ENCODE measurements around the gene BPIFA1. TPM values are rescaled to one million over a fixed set of nuclear protein-coding genes. Genes with fewer than 3 reads are reported as not detected.

The BPIFA1 gene
- total and polyA plus RNA-seq, 2 experiments from 2014 or later = not detected

DNA sequence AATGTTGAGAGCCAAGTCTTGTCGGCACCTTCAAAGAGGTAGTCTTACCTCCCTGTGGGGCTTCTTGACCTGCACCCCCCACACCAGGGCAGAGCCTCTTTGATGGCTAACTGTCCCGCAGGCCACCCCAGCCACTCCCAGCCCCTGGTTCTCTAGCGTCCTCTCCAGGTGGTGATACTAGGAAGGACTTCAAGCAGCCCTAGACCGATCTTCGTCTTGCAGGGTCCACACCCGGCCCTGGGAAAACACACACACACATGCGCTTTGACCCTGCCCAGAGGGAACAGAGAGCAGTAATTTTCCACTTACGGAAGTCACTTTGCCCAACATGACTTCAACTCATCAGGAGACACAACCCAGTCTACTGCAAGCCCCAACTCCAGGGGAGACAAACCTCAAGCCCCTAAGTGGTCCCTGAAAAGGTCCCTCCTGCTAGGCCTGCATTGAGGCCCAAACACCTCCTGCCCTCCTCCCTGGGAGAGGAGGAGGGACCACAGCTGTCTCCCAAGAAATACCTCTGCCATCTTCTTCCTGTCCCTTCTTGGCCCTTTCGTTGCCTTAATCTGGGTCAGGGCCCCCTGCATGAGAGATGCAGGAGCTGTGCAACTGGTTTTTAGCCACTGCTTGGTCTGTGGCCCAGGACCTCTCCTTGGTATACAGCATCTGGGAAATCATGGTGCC lies 44.3 kb downstream of the BPIFA1 start:
- Histone ChIP-seq H3K4me3 (no peak overlapping the region), H3K4me2 (no peak overlapping the region), H3K27ac (ENCODE audit: low read depth) (no peak overlapping the region), H3K36me3 (ENCODE audit: insufficient read depth) (no peaks in the 10 kb centered on the region), H3K4me1 (ENCODE audit: insufficient read depth) (0 out of 2 replicates have a peak, but pooled peaks cover 8% of the 10 kb centered on the region), H4K20me1 (replicated peaks; ENCODE audit: insufficient read depth) (no peaks in the 10 kb centered on the region), H3K79me2 (replicated peaks; ENCODE audit: insufficient read depth) (no peaks in the 10 kb centered on the region), H3F3A (replicated peaks; ENCODE audit: low read depth) (no peaks in the 10 kb centered on the region), H3K27me3 (ENCODE audit: insufficient read depth) (no peaks in the 10 kb centered on the region), H3K9me2 (ENCODE audit: insufficient read depth) (no peaks in the 10 kb centered on the region), H2AFZ (no peak overlapping the region)
- H3K4me1 Mint-ChIP-seq = peaks cover 28% of the 10 kb centered on the region
- DNase-seq (ENCODE audit: low spot score) = no peak
- H3K27me3 Mint-ChIP-seq (ENCODE audit: insufficient read depth, low read depth, poor library complexity) = peaks cover 18% of the 10 kb centered on the region
- no peaks in the 10 kb centered on the region for H3K36me3 Mint-ChIP-seq (ENCODE audit: low read depth)
- no peak for ATAC-seq
- no peak overlapping the region for H3K4me3 Mint-ChIP-seq
- TF ChIP-seq ZNF331 (CRISPR knock-in tag; IDR thresholded peaks at IDR 0.05; ENCODE audit: low read depth) = no peak
- TF ChIP-seq, protein P1, sequence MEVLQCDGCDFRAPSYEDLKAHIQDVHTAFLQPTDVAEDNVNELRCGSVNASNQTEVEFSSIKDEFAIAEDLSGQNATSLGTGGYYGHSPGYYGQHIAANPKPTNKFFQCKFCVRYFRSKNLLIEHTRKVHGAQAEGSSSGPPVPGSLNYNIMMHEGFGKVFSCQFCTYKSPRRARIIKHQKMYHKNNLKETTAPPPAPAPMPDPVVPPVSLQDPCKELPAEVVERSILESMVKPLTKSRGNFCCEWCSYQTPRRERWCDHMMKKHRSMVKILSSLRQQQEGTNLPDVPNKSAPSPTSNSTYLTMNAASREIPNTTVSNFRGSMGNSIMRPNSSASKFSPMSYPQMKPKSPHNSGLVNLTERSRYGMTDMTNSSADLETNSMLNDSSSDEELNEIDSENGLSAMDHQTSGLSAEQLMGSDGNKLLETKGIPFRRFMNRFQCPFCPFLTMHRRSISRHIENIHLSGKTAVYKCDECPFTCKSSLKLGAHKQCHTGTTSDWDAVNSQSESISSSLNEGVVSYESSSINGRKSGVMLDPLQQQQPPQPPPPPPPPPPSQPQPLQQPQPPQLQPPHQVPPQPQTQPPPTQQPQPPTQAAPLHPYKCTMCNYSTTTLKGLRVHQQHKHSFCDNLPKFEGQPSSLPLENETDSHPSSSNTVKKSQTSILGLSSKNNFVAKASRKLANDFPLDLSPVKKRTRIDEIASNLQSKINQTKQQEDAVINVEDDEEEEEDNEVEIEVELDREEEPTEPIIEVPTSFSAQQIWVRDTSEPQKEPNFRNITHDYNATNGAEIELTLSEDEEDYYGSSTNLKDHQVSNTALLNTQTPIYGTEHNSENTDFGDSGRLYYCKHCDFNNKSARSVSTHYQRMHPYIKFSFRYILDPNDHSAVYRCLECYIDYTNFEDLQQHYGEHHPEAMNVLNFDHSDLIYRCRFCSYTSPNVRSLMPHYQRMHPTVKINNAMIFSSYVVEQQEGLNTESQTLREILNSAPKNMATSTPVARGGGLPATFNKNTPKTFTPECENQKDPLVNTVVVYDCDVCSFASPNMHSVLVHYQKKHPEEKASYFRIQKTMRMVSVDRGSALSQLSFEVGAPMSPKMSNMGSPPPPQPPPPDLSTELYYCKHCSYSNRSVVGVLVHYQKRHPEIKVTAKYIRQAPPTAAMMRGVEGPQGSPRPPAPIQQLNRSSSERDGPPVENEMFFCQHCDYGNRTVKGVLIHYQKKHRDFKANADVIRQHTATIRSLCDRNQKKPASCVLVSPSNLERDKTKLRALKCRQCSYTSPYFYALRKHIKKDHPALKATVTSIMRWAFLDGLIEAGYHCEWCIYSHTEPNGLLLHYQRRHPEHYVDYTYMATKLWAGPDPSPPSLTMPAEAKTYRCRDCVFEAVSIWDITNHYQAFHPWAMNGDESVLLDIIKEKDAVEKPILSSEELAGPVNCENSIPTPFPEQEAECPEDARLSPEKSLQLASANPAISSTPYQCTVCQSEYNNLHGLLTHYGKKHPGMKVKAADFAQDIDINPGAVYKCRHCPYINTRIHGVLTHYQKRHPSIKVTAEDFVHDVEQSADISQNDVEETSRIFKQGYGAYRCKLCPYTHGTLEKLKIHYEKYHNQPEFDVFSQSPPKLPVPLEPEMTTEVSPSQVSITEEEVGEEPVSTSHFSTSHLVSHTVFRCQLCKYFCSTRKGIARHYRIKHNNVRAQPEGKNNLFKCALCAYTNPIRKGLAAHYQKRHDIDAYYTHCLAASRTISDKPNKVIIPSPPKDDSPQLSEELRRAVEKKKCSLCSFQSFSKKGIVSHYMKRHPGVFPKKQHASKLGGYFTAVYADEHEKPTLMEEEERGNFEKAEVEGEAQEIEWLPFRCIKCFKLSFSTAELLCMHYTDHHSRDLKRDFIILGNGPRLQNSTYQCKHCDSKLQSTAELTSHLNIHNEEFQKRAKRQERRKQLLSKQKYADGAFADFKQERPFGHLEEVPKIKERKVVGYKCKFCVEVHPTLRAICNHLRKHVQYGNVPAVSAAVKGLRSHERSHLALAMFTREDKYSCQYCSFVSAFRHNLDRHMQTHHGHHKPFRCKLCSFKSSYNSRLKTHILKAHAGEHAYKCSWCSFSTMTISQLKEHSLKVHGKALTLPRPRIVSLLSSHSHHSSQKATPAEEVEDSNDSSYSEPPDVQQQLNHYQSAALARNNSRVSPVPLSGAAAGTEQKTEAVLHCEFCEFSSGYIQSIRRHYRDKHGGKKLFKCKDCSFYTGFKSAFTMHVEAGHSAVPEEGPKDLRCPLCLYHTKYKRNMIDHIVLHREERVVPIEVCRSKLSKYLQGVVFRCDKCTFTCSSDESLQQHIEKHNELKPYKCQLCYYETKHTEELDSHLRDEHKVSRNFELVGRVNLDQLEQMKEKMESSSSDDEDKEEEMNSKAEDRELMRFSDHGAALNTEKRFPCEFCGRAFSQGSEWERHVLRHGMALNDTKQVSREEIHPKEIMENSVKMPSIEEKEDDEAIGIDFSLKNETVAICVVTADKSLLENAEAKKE (CRISPR knock-in tag; IDR thresholded peaks at IDR 0.05) = no peak
- no peaks in the 10 kb centered on the region for H3K9me3 Mint-ChIP-seq
- no peak overlapping the region for H3K27ac Mint-ChIP-seq

DNA sequence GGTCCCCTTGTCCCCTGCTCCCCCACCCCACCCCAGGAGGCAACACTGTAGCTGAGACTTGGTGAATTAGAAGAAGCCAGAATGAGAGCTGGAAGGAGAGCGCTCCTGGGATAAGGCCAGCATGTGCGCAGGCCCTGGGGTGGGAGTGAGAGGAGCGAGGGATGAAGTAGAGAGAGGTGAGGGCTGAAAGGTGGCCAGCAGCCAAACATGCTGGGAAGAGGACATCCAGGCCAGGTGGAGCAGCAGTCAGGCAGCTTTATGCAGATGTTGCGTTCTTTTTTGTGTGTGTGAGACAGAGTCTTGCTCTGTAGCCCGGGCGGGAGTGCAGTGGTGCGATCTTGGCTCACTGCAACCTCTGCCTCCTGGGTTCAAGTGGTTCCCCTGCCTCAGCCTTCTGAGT lies 45.0 kb downstream of the BPIFA1 start:
- no peak for ATAC-seq
- H3K36me3 Mint-ChIP-seq (ENCODE audit: low read depth) = no peaks in the 10 kb centered on the region
- TF ChIP-seq, protein P2, sequence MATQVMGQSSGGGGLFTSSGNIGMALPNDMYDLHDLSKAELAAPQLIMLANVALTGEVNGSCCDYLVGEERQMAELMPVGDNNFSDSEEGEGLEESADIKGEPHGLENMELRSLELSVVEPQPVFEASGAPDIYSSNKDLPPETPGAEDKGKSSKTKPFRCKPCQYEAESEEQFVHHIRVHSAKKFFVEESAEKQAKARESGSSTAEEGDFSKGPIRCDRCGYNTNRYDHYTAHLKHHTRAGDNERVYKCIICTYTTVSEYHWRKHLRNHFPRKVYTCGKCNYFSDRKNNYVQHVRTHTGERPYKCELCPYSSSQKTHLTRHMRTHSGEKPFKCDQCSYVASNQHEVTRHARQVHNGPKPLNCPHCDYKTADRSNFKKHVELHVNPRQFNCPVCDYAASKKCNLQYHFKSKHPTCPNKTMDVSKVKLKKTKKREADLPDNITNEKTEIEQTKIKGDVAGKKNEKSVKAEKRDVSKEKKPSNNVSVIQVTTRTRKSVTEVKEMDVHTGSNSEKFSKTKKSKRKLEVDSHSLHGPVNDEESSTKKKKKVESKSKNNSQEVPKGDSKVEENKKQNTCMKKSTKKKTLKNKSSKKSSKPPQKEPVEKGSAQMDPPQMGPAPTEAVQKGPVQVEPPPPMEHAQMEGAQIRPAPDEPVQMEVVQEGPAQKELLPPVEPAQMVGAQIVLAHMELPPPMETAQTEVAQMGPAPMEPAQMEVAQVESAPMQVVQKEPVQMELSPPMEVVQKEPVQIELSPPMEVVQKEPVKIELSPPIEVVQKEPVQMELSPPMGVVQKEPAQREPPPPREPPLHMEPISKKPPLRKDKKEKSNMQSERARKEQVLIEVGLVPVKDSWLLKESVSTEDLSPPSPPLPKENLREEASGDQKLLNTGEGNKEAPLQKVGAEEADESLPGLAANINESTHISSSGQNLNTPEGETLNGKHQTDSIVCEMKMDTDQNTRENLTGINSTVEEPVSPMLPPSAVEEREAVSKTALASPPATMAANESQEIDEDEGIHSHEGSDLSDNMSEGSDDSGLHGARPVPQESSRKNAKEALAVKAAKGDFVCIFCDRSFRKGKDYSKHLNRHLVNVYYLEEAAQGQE (IDR thresholded peaks at IDR 0.05; ENCODE audit: unreplicated experiment) = no peak
- TF ChIP-seq ZNF114 (CRISPR knock-in tag; IDR thresholded peaks at IDR 0.05) = no peak

More for the DNA sequence above, 45.0 kb downstream of the BPIFA1 start:
- peaks cover 19% of the 10 kb centered on the region for H3K27me3 Mint-ChIP-seq (ENCODE audit: insufficient read depth, low read depth, poor library complexity)
- H3K9me3 Mint-ChIP-seq = no peaks in the 10 kb centered on the region
- Histone ChIP-seq H3K9me2 (ENCODE audit: insufficient read depth) (no peaks in the 10 kb centered on the region), H4K20me1 (replicated peaks; ENCODE audit: insufficient read depth) (no peaks in the 10 kb centered on the region), H3K4me1 (ENCODE audit: insufficient read depth) (0 out of 2 replicates have a peak, but pooled peaks cover 8% of the 10 kb centered on the region), H3K4me2 (no peak overlapping the region), H3K4me3 (no peak overlapping the region), H3K27me3 (ENCODE audit: insufficient read depth) (no peaks in the 10 kb centered on the region), H3K27ac (ENCODE audit: low read depth) (no peak overlapping the region), H3K36me3 (ENCODE audit: insufficient read depth) (no peaks in the 10 kb centered on the region), H3F3A (replicated peaks; ENCODE audit: low read depth) (no peaks in the 10 kb centered on the region), H3K79me2 (replicated peaks; ENCODE audit: insufficient read depth) (no peaks in the 10 kb centered on the region), H2AFZ (no peak overlapping the region)
- no peak overlapping the region for H3K27ac Mint-ChIP-seq
- DNase-seq (ENCODE audit: low spot score) = no peak
- H3K4me1 Mint-ChIP-seq = peaks cover 28% of the 10 kb centered on the region
- no peak overlapping the region for H3K4me3 Mint-ChIP-seq

All from GM23338 (cell line).